Measurements from ENCODE around the gene NDUFA8.

Gene NDUFA8

GRCh38 chr9:122159026-122159924 lies at the start of gene NDUFA8, which contains the start of gene MORN5:
NDUFA8 (minus strand) TSS chr9:122159779; CDS start chr9:122159677, 102 bp downstream.
MORN5 (plus strand) TSS chr9:122159908; CDS start chr9:122159973, 65 bp downstream.
- Mint-ChIP-seq H3K27me3 (peaks cover 13% of the 10 kb centered on the region), H3K4me3 (peak within 1 kb of the TSS; percentile 88), H3K36me3 (ENCODE audit: low read depth) (peaks cover 15% of the 10 kb centered on the region), H3K4me1 (ENCODE audit: low read depth) (peaks cover 31% of the 10 kb centered on the region), H3K27ac (peak within 1 kb of the TSS; percentile 85), H3K9me3 (peaks cover 8% of the 10 kb centered on the region)
- intact Hi-C loops (cut with micrococcal nuclease): loop anchor here (1.0 kb wide), 1 partner anchor 66 kb away; the partner anchor contains the start of gene TTLL11

GRCh38 chr9:122207096-122207495 lies 47.5 kb upstream of the NDUFA8 start:
- H3K4me3 Mint-ChIP-seq: no peak overlapping the region
- H3K4me1 Mint-ChIP-seq (ENCODE audit: low read depth): no peaks in the 10 kb centered on the region
- no peak overlapping the region for H3K27ac Mint-ChIP-seq
- peaks cover 7% of the 10 kb centered on the region for H3K27me3 Mint-ChIP-seq
- intact Hi-C loops (cut with micrococcal nuclease): no loop called here
- H3K9me3 Mint-ChIP-seq: no peaks in the 10 kb centered on the region
- H3K36me3 Mint-ChIP-seq (ENCODE audit: low read depth): no peaks in the 10 kb centered on the region

GRCh38 chr9:122206118-122207046 lies 46.8 kb upstream of the NDUFA8 start:
- Mint-ChIP-seq H3K9me3 (no peaks in the 10 kb centered on the region), H3K27me3 (peaks cover under 1% of the 10 kb centered on the region), H3K27ac (no peak overlapping the region), H3K4me1 (ENCODE audit: low read depth) (no peaks in the 10 kb centered on the region), H3K4me3 (no peak overlapping the region), H3K36me3 (ENCODE audit: low read depth) (no peaks in the 10 kb centered on the region)
- intact Hi-C loops (cut with micrococcal nuclease): no loop called here

GRCh38 chr9:122205176-122205575 lies 45.6 kb upstream of the NDUFA8 start:
- no peaks in the 10 kb centered on the region for H3K9me3 Mint-ChIP-seq
- intact Hi-C loops (cut with micrococcal nuclease): no loop called here
- H3K36me3 Mint-ChIP-seq (ENCODE audit: low read depth): no peaks in the 10 kb centered on the region
- H3K27me3 Mint-ChIP-seq: no peaks in the 10 kb centered on the region
- no peaks in the 10 kb centered on the region for H3K4me1 Mint-ChIP-seq (ENCODE audit: low read depth)
- H3K27ac Mint-ChIP-seq: no peak overlapping the region
- H3K4me3 Mint-ChIP-seq: no peak overlapping the region

- no peak overlapping the region for H3K27ac Mint-ChIP-seq
Measured at GRCh38 chr9:122204491-122204890, 44.9 kb upstream of the NDUFA8 start.

GRCh38 chr9:122204055-122204454 lies 44.5 kb upstream of the NDUFA8 start:
- intact Hi-C loops (cut with micrococcal nuclease): no loop called here

More at GRCh38 chr9:122204491-122204890, 44.9 kb upstream of the NDUFA8 start:
- H3K4me3 Mint-ChIP-seq: no peak overlapping the region
- intact Hi-C loops (cut with micrococcal nuclease): no loop called here
- no peaks in the 10 kb centered on the region for H3K36me3 Mint-ChIP-seq (ENCODE audit: low read depth)
- H3K27me3 Mint-ChIP-seq: no peaks in the 10 kb centered on the region
- H3K4me1 Mint-ChIP-seq (ENCODE audit: low read depth): no peaks in the 10 kb centered on the region
- H3K9me3 Mint-ChIP-seq: no peaks in the 10 kb centered on the region

GRCh38 chr9:122202111-122202510 lies 42.5 kb upstream of the NDUFA8 start:
- intact Hi-C loops (cut with micrococcal nuclease): no loop called here
- no peak overlapping the region for H3K27ac Mint-ChIP-seq
- peaks cover 3% of the 10 kb centered on the region for H3K27me3 Mint-ChIP-seq
- no peaks in the 10 kb centered on the region for H3K36me3 Mint-ChIP-seq (ENCODE audit: low read depth)
- no peak overlapping the region for H3K4me3 Mint-ChIP-seq
- H3K4me1 Mint-ChIP-seq (ENCODE audit: low read depth): no peaks in the 10 kb centered on the region
- no peaks in the 10 kb centered on the region for H3K9me3 Mint-ChIP-seq

More at GRCh38 chr9:122204055-122204454, 44.5 kb upstream of the NDUFA8 start:
- H3K4me3 Mint-ChIP-seq: no peak overlapping the region
- H3K9me3 Mint-ChIP-seq: no peaks in the 10 kb centered on the region
- no peaks in the 10 kb centered on the region for H3K27me3 Mint-ChIP-seq
- no peaks in the 10 kb centered on the region for H3K36me3 Mint-ChIP-seq (ENCODE audit: low read depth)
- H3K4me1 Mint-ChIP-seq (ENCODE audit: low read depth): no peaks in the 10 kb centered on the region
- no peak overlapping the region for H3K27ac Mint-ChIP-seq

- intact Hi-C loops (cut with micrococcal nuclease): no loop called here
- H3K4me3 Mint-ChIP-seq: no peak overlapping the region
- H3K9me3 Mint-ChIP-seq: no peaks in the 10 kb centered on the region
- H3K27ac Mint-ChIP-seq: no peak overlapping the region
- H3K27me3 Mint-ChIP-seq: peaks cover 3% of the 10 kb centered on the region
- H3K4me1 Mint-ChIP-seq (ENCODE audit: low read depth): no peaks in the 10 kb centered on the region
- H3K36me3 Mint-ChIP-seq (ENCODE audit: low read depth): no peaks in the 10 kb centered on the region
Measured at GRCh38 chr9:122201641-122202040, 42.1 kb upstream of the NDUFA8 start.

GRCh38 chr9:122200960-122201595 lies 41.5 kb upstream of the NDUFA8 start:
- no peaks in the 10 kb centered on the region for H3K4me1 Mint-ChIP-seq (ENCODE audit: low read depth)
- no peaks in the 10 kb centered on the region for H3K36me3 Mint-ChIP-seq (ENCODE audit: low read depth)
- no peaks in the 10 kb centered on the region for H3K9me3 Mint-ChIP-seq
- intact Hi-C loops (cut with micrococcal nuclease): no loop called here
- no peak overlapping the region for H3K27ac Mint-ChIP-seq
- H3K4me3 Mint-ChIP-seq: no peak overlapping the region
- H3K27me3 Mint-ChIP-seq: peaks cover 3% of the 10 kb centered on the region

GRCh38 chr9:122197882-122198281 lies 38.3 kb upstream of the NDUFA8 start:
- Mint-ChIP-seq H3K27me3 (peaks cover 3% of the 10 kb centered on the region), H3K4me1 (ENCODE audit: low read depth) (no peaks in the 10 kb centered on the region), H3K27ac (no peak overlapping the region), H3K9me3 (no peaks in the 10 kb centered on the region), H3K36me3 (ENCODE audit: low read depth) (no peaks in the 10 kb centered on the region), H3K4me3 (no peak overlapping the region)
- intact Hi-C loops (cut with micrococcal nuclease): no loop called here

- no peaks in the 10 kb centered on the region for H3K9me3 Mint-ChIP-seq
Measured at GRCh38 chr9:122197426-122197825, 37.8 kb upstream of the NDUFA8 start.

GRCh38 chr9:122195875-122196274 lies 36.3 kb upstream of the NDUFA8 start:
- H3K27ac Mint-ChIP-seq: no peak overlapping the region
- intact Hi-C loops (cut with micrococcal nuclease): no loop called here
- no peaks in the 10 kb centered on the region for H3K4me1 Mint-ChIP-seq (ENCODE audit: low read depth)
- no peaks in the 10 kb centered on the region for H3K9me3 Mint-ChIP-seq
- H3K27me3 Mint-ChIP-seq: peaks cover 3% of the 10 kb centered on the region
- H3K4me3 Mint-ChIP-seq: no peak overlapping the region
- H3K36me3 Mint-ChIP-seq (ENCODE audit: low read depth): no peaks in the 10 kb centered on the region

More at GRCh38 chr9:122197426-122197825, 37.8 kb upstream of the NDUFA8 start:
- intact Hi-C loops (cut with micrococcal nuclease): no loop called here
- Mint-ChIP-seq H3K27me3 (peaks cover 3% of the 10 kb centered on the region), H3K4me3 (no peak overlapping the region), H3K27ac (no peak overlapping the region), H3K4me1 (ENCODE audit: low read depth) (no peaks in the 10 kb centered on the region), H3K36me3 (ENCODE audit: low read depth) (no peaks in the 10 kb centered on the region)

- H3K9me3 Mint-ChIP-seq: no peaks in the 10 kb centered on the region
- no peak overlapping the region for H3K4me3 Mint-ChIP-seq
- no peak overlapping the region for H3K27ac Mint-ChIP-seq
- no peaks in the 10 kb centered on the region for H3K36me3 Mint-ChIP-seq (ENCODE audit: low read depth)
- H3K4me1 Mint-ChIP-seq (ENCODE audit: low read depth): no peaks in the 10 kb centered on the region
- intact Hi-C loops (cut with micrococcal nuclease): no loop called here
- peaks cover 3% of the 10 kb centered on the region for H3K27me3 Mint-ChIP-seq
Measured at GRCh38 chr9:122193651-122194050, 34.1 kb upstream of the NDUFA8 start.

Data from dendritic cell treated with granulocyte-macrophage colony-stimulating factor and Interleukin-4, amounts not matched to agents 40 ng/mL and 50 ng/mL, for 4 days (primary cell).